AG10803 (cell line): ENCODE data around the gene C1QTNF1.
A peak's percentile ranks its signal among the peaks of the same experiment; 100 is the strongest.

Experiments
- DNase-seq: peaks from one replicate; pipeline ENCODE4 v3.0.0; 2010; ENCODE audit warnings: low read depth
- H3K4me3 ChIP-seq: 2 replicates; pipeline ENCODE4 v1.5.1; 2011; ENCODE audit warnings: mild to moderate bottlenecking, low read length, control low read depth
- TF ChIP-seq, protein P1 (sequence below): conservative IDR thresholded peaks from 2 replicates; pipeline ENCODE4 v1.5.1; 2011; ENCODE audit warnings: mild to moderate bottlenecking, low read length, control low read depth, inconsistent platforms

Gene C1QTNF1

DNA sequence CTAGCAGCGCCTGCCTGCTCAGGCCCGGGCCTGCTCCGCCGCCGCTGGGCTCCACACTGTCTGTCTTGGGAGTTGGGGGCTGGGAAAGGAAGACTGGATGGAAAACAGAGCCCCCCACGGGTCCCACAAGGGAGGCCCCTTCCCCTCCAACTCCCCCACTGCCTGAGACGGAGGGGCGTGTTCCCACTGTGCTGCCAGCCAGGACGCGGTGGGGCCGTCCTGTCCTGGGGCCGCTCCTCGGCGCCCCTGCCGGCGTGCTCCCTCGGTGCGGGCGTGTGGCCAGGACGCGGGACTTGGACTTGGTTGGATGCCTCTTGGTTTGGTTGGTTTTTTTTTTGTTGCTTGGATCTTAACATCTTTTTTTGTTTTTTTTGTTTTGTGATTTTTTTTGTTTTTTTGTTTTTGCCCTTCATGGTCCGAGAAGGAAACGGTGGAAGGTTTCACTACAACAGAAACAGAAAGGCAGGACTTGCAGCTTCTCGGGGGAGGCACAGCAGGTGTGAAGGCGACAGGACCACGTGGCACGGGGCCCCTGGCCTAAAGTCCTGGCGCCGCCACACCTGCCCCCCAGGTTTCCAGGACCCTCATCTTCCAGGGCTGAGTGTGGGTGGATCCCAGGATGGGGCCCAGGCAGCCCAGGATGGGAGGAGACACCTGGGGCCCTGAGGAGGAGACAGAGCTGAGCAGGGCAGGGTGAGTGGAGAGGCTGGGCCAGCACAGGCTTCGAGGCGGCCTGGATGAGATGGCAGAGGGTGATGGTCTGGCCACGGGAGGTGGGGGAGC, 66.7 kb downstream of the C1QTNF1 start:
- no peak for DNase-seq
- no peak overlapping the region for H3K4me3 ChIP-seq
- TF ChIP-seq, protein P1, sequence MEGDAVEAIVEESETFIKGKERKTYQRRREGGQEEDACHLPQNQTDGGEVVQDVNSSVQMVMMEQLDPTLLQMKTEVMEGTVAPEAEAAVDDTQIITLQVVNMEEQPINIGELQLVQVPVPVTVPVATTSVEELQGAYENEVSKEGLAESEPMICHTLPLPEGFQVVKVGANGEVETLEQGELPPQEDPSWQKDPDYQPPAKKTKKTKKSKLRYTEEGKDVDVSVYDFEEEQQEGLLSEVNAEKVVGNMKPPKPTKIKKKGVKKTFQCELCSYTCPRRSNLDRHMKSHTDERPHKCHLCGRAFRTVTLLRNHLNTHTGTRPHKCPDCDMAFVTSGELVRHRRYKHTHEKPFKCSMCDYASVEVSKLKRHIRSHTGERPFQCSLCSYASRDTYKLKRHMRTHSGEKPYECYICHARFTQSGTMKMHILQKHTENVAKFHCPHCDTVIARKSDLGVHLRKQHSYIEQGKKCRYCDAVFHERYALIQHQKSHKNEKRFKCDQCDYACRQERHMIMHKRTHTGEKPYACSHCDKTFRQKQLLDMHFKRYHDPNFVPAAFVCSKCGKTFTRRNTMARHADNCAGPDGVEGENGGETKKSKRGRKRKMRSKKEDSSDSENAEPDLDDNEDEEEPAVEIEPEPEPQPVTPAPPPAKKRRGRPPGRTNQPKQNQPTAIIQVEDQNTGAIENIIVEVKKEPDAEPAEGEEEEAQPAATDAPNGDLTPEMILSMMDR, result peak; percentile 25

DNA sequence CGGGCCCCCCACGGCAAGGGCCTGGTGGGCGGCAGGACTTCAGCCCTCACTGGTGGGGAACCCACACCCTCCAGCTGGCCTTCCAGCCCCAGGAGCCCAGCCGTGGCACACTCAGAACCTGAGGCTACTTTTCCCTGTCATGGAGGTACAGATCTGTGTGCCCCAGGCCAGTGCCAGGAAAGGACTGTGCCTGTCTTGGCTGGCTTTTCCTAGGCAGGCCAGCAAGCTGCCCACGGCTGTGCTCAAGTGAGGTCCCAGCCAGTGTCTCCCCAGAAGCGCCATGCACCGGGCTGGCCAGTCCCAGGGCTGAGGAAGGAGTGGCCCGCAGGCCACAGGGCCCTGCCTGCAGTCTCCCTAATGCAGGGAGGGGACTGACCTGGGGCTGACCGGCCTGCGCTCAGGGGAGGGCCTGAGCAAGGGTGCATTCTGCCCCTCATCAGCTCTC, 67.3 kb downstream of the C1QTNF1 start:
- H3K4me3 ChIP-seq, result no peak overlapping the region
- no peak for DNase-seq
- TF ChIP-seq, protein P1, result no peak

DNA sequence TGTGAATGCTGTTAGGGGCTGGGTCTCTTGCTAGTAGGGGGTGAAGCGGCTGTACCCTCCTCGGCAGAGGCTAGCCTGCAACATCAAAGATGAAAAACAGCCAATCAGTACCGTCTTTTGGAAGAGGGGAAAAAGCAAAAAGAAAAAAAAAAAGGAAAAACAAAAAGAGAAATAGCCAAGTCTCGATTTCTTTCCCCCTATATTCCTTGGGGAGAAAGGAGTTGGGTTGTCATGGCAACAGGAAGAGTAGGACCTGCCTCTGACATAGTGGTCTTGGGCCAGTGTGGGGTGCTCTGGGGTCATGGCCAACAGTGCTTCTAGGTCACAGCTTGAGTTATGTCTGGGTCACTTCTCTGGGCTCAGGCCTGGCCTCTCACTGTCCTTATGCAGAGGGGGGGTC, 68.6 kb downstream of the C1QTNF1 start:
- H3K4me3 ChIP-seq, result no peak overlapping the region
- TF ChIP-seq, protein P1, result no peak
- DNase-seq, result no peak

DNA sequence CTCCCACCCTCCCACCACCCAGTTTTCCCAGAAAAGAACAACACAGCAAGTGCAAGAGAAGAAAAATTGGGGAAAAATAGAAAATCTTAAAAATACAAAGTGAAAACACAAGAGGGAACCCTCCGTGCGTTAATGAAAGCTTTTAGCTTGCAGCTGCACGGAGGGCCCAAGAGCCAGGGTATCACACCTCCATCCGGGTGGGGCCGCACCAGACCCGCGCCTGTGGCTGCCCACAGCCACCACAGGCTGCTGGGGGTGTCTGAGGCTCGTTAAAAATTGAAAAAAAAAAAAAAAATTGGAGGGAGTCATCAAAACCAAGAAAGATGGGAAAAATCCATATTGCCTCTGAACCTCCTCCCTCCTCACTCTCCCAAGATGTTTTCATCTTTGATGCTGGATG, 69.3 kb downstream of the C1QTNF1 start:
- TF ChIP-seq, protein P1, result no peak
- no peak for DNase-seq
- H3K4me3 ChIP-seq, result no peak overlapping the region

DNA sequence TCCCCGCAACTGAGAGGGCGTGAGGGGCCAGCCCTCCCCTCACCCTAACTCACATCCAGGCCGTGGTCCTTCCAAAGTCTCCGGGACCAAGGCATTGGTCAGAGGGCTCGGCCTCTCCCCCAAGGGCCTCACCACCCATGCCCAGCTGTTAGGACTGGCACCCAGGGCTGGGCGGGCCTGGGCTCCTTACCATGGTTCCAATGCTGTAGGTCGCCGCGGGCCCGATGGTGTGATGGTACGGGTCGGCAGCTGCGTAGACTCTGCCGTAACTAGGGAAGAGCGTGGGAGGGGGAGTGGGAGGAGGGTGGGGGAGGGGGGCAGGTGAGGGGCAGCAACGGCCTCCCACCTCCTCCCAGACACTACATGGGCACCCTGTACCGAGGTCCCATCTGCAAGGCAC, 70.3 kb downstream of the C1QTNF1 start:
- no peak overlapping the region for H3K4me3 ChIP-seq
- DNase-seq, result no peak
- TF ChIP-seq, protein P1, result no peak

DNA sequence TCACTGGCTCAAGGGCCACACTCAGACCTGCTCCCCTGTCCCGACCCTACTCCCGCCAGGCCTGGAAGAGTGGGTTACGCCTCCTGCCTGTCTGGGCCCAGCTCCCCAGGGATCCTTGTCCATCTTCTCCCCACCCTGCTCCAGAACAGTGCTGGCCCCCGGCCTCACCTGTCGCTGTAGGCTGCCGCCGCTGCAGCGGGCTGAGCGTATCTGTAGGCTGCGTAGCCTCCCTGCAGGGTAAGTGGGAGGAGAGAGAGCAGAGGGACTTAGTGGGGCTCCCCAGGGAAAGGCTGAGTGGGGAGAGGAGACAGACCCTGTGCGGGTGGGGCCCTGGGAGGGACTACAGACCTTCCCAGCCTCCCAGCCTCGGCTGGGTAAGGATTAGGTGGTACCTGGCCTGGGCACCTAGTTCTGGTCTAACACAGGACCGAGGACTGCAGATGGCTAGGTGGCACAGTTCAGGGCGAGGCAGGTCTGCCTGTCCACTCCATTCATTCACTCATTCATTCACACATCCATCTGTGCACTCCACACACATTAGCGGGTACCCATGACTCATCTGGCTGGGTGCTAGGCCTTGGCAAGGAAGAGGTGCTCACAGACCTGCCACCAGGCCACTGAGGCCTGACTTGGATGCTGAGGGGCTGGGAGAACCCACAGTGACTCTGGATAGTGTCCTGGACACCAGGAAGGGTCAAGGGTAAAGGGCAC, 71.5 kb downstream of the C1QTNF1 start:
- no peak for DNase-seq
- H3K4me3 ChIP-seq, result no peak overlapping the region
- TF ChIP-seq, protein P1, result no peak

DNA sequence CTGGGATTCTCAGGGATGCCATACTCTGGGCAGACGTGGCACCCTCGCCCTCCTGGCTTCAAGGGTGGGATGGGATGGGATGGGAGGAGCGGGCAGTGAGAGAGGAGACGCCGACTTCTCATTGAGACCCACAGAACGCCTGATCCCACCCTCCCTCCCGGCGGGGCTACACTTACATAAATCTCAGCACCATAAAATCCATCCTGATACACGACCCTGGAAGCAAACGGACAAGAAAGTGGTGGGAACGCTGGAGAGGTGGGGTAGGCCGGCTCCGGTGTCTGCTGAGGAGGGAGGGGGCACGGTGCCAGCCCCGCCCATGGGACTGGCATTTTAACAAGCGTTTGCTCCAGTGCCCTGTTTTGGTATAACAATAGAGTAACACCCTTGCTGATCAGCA, 72.5 kb downstream of the C1QTNF1 start:
- H3K4me3 ChIP-seq, result no peak overlapping the region
- no peak for DNase-seq
- TF ChIP-seq, protein P1, result no peak
